ENCODE data around the gene ITPR1.
A peak's percentile ranks its signal among the peaks of the same experiment; 100 is the strongest.

The ITPR1 gene

DNA sequence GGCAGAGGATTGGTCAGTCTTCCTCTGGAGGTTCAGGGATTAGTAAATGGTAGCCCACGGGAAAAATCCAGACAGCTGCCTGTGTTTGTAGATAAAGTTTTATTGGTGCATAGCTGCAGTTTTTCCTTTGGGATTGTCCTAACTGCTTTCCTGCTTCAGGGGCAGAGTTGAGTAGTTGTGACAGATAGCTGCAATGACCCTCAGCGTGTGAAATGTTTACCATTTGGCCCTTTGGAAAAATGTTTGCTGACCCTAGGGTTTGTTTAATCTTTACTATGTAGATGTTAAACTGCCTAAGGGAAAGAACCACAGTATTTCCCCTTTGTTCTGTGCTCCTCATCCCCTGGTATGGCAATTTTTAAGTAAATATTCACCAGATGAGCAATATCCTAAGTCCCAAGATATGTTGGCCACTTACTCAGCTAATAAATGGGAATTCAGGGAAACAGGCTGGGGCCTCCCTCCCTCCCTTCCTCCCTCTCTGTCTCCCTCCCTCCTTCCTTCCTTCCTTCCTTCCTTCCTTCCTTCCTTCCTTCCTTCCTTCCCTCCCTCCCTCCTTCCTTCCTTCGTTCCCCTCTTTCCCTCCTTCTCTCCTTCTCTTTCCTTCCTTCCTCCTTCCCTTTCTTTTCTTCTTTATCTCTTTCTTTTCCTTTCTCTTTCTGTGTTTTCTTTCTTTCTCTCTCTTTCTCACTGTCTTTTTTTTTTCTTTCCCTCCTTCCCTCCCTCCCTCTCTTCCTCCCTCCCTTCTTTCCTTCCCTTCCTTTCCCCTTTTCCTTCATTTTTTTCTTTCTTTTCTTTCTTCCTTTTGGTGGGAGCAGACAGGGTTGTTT is 251.5 kb downstream of the ITPR1 start:
- H3K4me3 ChIP-seq (ENCODE audit: low read depth, low read length): no peak overlapping the region
- no peak for DNase-seq (ENCODE audit: low read depth)

- no peak overlapping the region for H3K4me3 ChIP-seq (ENCODE audit: low read depth, low read length)
- DNase-seq (ENCODE audit: low read depth): no peak
These were observed 252.1 kb downstream of the ITPR1 start for GRCh38 chr3:4745235-4745610.

DNA sequence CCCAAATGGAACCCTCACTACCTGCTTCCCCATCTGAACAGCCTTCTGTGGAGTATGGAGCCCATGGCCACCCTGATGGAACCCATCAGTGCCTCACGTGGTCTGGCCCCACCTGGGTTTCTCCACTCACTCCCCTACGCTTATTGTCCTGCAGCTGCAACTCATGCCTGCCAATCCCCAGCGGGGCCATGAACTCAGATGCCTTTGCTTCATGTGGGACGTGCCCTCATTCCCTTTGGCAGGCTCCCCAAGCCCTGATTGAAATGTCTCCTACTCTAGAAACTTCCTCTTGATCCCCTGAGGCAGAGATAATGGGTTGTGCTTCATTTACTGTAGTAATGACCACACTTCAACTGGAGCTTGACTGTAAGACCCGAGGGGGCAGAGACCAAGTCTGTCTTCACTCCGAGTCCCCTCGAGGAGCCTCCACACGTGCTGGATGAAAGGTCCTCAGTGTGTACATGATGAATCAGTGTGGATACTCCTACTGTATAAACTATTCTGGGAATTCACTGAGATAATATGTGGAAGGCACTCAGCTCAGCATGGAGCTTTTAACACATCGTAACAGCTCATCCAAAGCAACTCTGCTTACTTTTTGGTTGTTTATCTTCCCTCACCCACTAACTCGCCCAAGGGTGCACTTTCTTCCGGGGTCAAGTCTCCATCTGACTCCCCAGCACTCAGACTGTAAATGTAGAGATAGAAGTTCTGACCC is 253.3 kb downstream of the ITPR1 start:
- DNase-seq (ENCODE audit: low read depth): no peak
- H3K4me3 ChIP-seq (ENCODE audit: low read depth, low read length): no peak overlapping the region

- DNase-seq (ENCODE audit: low read depth): no peak
- H3K4me3 ChIP-seq (ENCODE audit: low read depth, low read length): no peak overlapping the region
These were observed 255.0 kb downstream of the ITPR1 start for GRCh38 chr3:4748127-4748526.

- DNase-seq (ENCODE audit: low read depth): no peak
- H3K4me3 ChIP-seq (ENCODE audit: low read depth, low read length): no peak overlapping the region
These were observed 255.7 kb downstream of the ITPR1 start for GRCh38 chr3:4748701-4749378.

DNA sequence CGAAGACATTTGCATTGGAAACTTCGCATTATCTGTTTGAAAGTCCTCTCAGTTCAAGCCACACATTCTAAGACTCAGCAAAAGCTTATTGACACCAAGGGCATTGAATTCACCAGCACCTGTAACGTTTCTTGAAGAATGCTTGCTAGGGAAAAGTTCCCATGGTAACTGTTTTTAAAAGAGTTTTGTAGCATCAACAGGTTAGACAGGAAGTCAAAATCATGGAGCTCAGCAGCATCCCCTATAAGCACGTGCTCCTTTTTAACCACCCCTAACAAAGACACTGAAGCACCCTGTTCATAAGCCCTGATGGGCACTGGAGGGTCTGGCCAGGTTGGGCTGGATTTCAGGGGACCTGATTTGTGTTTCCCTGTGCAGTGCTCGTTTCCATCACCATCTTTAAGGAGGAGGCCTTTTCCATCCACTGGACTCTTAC is 256.4 kb downstream of the ITPR1 start:
- DNase-seq (ENCODE audit: low read depth): no peak
- no peak overlapping the region for H3K4me3 ChIP-seq (ENCODE audit: low read depth, low read length)

GRCh38 chr3:4750306-4750968 is 257.3 kb downstream of the ITPR1 start:
- H3K4me3 ChIP-seq (ENCODE audit: low read depth, low read length): no peak overlapping the region
- DNase-seq (ENCODE audit: low read depth): no peak

- DNase-seq (ENCODE audit: low read depth): no peak
- no peak overlapping the region for H3K4me3 ChIP-seq (ENCODE audit: low read depth, low read length)
These were observed 257.9 kb downstream of the ITPR1 start for GRCh38 chr3:4751029-4751501.

GRCh38 chr3:4751502-4752101 is 258.5 kb downstream of the ITPR1 start:
- peak; percentile 65 for DNase-seq (ENCODE audit: low read depth)

DNA sequence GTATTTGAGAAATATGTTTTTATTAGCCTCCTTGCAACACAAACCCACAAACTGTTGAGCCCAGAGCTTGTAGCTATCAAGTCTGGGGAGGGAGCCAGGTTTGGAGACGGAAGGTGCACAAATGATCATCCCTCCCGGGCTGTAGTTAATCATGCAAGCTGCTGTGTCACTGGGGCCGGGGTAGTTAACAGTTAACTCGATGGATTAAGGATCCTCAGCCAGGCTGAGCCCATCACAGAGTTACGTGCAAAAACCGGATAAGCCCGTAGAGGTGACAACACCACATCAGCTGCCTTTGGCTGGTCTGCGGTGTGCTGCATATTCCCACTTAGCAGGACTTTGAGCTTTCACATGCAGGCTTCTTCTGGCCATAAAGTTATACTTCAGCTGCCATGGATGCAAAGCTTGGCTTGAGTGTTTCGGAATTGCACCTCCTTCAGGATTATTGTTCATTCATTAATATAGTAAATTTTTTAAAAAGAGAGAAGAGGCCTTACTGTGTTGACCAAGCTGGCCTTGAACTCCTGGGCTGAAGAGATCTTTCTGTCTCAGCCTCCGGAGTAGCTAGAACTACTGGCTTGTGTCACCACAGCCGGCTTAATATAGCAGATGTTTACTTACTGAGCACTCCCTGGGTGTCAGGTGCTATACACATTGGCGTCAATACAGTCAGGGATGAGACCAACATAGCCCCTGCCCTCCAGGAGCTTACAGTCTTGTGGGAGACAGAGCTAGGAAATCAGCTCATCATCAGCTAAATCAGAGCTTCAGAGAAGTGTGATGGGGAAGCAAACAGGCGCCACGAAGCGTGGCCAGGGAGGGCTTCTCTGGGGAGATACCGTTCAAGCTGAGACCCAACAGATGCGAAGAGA is 259.3 kb downstream of the ITPR1 start:
- no peak overlapping the region for H3K4me3 ChIP-seq (ENCODE audit: low read depth, low read length)

More at GRCh38 chr3:4751502-4752101, 258.5 kb downstream of the ITPR1 start:
- H3K4me3 ChIP-seq (ENCODE audit: low read depth, low read length): no peak overlapping the region

DNA sequence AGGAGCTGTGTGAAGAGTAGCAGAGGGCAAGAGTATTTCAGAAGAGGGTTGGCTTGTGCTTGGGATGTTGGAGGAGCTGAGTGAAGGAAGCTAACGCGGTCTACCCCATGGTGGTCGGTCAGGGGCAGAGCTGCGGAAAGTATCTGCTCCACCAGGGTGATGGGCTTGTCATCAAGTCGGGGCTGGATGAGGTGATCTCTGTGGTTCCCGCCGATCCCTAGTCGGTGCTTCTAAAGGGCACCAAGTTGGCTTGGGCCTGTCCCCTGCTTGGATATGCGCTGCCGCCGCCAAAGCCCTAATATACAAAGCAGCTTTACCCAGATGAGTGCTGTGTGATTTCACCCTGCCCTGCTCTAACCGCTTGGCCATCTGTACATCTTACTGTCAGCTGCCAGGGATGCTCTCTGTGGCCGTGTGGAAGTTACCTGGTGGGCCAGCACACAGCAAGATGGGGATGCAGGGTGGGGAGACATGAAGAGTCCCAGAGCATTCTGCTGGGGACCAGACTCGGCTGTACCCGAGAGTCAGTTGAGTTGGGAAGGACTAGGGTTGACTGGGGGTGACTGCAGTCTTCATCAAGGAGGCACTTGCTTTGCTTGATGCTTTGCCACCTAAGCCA is 260.0 kb downstream of the ITPR1 start:
- H3K4me3 ChIP-seq (ENCODE audit: low read depth, low read length): no peak overlapping the region
- no peak for DNase-seq (ENCODE audit: low read depth)

More for the DNA sequence above, 259.3 kb downstream of the ITPR1 start:
- DNase-seq (ENCODE audit: low read depth): no peak

DNA sequence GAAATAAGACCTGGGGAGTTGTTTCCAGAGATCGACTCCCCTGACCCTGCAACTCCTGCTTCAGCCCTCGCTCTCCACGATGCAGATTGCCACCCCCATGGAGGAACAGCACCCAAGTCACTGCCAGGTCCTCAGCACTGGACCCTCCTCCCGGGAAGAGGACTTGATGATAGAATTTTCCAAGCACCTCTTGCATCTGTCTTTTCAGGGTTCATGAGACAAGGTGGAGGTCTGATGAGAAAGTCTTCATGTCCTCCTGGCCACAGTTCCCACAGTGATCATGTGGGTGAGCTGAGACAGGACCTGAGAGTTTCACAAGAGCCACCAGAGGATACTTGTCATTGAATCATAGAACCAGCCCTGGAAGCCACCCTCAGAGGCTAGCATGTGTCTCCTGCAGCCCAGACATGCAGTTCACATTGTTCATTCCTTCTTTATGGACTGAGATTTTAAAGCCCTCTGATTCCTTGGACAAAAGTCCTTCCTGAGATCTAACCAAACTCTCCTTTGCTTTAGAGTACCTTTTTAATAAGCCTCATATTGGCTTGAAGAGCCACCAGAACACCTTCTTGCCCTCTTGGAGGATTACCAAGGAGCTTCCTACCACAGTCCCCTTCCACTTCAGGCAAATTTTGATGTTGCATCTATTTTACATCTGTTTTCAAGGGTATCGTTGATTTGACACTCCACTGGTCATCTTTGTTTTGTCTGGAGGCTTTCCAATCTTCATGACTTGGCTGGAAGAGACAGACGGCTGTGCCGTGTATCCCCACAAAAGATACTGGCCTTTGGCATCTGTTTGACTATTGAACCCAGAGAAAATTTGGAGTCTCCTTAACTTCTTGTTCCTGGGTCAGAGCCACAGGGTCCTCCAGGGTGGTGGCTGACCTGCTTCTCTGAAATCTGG is 261.3 kb downstream of the ITPR1 start:
- no peak for DNase-seq (ENCODE audit: low read depth)
- no peak overlapping the region for H3K4me3 ChIP-seq (ENCODE audit: low read depth, low read length)

- no peak for DNase-seq (ENCODE audit: low read depth)
- H3K4me3 ChIP-seq (ENCODE audit: low read depth, low read length): no peak overlapping the region
These were observed 262.4 kb downstream of the ITPR1 start for GRCh38 chr3:4755566-4755965.

GRCh38 chr3:4756057-4756775 is 263.1 kb downstream of the ITPR1 start:
- H3K4me3 ChIP-seq (ENCODE audit: low read depth, low read length): no peak overlapping the region
- DNase-seq (ENCODE audit: low read depth): no peak

DNA sequence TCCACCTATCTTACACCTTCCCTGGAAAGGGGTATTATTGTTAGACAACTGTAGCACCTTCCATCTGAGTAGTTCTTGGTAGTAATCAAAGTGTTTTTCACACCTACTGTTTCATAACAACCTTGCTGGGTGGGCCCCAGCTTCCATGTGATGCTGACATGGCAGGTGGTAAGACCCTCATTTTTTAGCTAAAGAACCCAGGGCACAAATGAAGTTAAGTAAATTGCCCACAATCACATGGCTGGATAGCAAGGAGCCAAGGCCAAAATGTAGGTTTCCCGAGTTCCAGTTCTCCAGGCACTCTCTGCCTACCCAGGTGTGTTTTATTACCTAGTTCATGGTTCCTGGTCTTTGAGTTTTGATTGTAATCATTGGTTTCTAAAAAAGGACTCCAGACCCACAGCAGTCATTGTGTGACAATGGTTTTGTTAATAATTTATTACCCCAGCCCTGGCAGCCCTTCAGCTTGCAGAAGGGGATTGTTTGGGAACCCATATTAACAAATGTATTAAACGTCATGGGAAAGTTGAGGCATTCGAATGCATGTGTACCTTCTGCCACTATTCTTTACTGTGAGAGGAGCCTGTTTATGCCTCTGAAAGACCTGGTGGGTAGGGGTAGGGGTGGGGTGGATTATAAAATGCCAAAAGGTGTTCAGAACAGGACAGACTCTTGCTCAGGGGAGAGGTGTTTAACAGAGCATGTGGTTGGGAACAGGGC is 263.9 kb downstream of the ITPR1 start:
- no peak for DNase-seq (ENCODE audit: low read depth)
- H3K4me3 ChIP-seq (ENCODE audit: low read depth, low read length): no peak overlapping the region
